ENCODE measurements around the gene ATP2B2.

ATP2B2 gene

DNA sequence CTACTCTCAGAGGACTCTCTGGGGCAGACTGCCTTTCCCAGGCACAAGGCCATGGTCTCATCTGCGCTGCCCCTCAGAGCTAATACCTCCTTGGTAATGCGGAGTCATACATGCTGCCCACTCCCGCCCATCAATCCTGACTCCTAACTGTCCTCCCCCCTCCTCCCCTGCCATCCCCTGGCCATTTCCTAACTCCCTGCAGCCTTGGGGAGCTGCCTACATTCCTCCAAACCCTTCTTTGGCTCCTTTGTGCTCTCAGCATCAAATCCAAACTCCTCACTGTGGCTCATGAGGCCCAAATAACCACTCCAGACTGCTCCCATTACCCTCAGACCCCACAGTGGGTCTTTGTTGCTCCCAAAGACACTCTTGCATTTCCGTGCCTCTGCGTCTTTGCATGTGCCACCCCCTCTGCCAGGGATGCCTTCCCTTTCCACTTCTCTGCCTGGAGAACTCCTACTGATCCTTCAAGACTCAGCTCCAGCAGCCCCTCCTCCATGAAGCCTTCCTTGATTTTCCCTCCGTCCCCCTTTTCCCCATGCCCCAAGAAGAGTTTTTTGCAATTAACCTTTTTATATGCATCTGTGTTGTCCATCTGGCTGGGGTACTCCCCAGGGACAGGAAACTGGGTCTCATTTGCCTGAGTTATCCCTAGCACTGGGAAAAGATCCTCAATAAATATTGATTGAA is 5.5 kb upstream of the ATP2B2 start:
- Histone ChIP-seq H3K9ac (no peak overlapping the region), H3K27ac (no peak overlapping the region), H3K36me3 (no peaks in the 10 kb centered on the region), H4K20me1 (peaks cover 0 to 28% (median 0%) of the 10 kb centered on the region in 11 experiments; a peak in 4 of 22 replicates), H3K9me3 (replicated peaks in 1 of 11) (no peaks in the 10 kb centered on the region), H3K4me3 (no peak overlapping the region), H3K4me2 (no peak overlapping the region), H3K4me1 (peaks cover 0 to 31% (median 20%) of the 10 kb centered on the region in 10 experiments; a peak in 18 of 20 replicates), H3K27me3 (peaks cover 0 to 7% (median 0%) of the 10 kb centered on the region in 11 experiments; a peak in 5 of 22 replicates)
- no peak for TF ChIP-seq Cebpa-rat (IDR thresholded peaks at IDR 0.05)

GRCh38 chr3:10510086-10510742 is 4.8 kb upstream of the ATP2B2 start:
- Histone ChIP-seq H3K4me3 (no peak overlapping the region), H3K27ac (no peak overlapping the region), H3K4me2 (no peak overlapping the region), H3K36me3 (no peaks in the 10 kb centered on the region), H3K9ac (no peak overlapping the region), H4K20me1 (peaks cover 0 to 29% (median 0%) of the 10 kb centered on the region in 11 experiments; a peak in 4 of 22 replicates), H3K9me3 (replicated peaks in 1 of 11) (no peaks in the 10 kb centered on the region), H3K27me3 (peaks cover 0 to 9% (median 0%) of the 10 kb centered on the region in 11 experiments; a peak in 5 of 22 replicates), H3K4me1 (peaks cover under 1 to 27% (median 17%) of the 10 kb centered on the region in 10 experiments; a peak in 18 of 20 replicates)
- no peak for TF ChIP-seq Cebpa-rat (IDR thresholded peaks at IDR 0.05)

GRCh38 chr3:10509325-10509724 is 3.9 kb upstream of the ATP2B2 start:
- no peaks in the 10 kb centered on the region for H3K36me3 ChIP-seq
- peaks cover 7 to 26% (median 18%) of the 10 kb centered on the region in 10 experiments; a peak in 19 of 20 replicates for H3K4me1 ChIP-seq
- no peak overlapping the region for H3K9ac ChIP-seq
- H3K27ac ChIP-seq = no peak overlapping the region
- H3K4me2 ChIP-seq = no peak overlapping the region
- peaks cover 0 to 29% (median 0%) of the 10 kb centered on the region in 11 experiments; a peak in 4 of 22 replicates for H4K20me1 ChIP-seq
- H3K27me3 ChIP-seq = peaks cover 0 to 16% (median 0%) of the 10 kb centered on the region in 11 experiments; a peak in 5 of 22 replicates
- no peak for TF ChIP-seq Cebpa-rat (IDR thresholded peaks at IDR 0.05)
- no peak overlapping the region for H3K4me3 ChIP-seq
- no peaks in the 10 kb centered on the region for H3K9me3 ChIP-seq (replicated peaks in 1 of 11)

GRCh38 chr3:10508619-10509260 is 3.4 kb upstream of the ATP2B2 start:
- no peaks in the 10 kb centered on the region for H3K36me3 ChIP-seq
- peaks cover 7 to 31% (median 23%) of the 10 kb centered on the region in 10 experiments; a peak in 19 of 20 replicates for H3K4me1 ChIP-seq
- no peak for TF ChIP-seq Cebpa-rat (IDR thresholded peaks at IDR 0.05)
- no peak overlapping the region for H3K4me3 ChIP-seq
- peaks cover 0 to 16% (median 0%) of the 10 kb centered on the region in 11 experiments; a peak in 5 of 22 replicates for H3K27me3 ChIP-seq
- no peak overlapping the region for H3K27ac ChIP-seq
- H4K20me1 ChIP-seq = peaks cover 0 to 29% (median 0%) of the 10 kb centered on the region in 11 experiments; a peak in 4 of 22 replicates
- H3K4me2 ChIP-seq = no peak overlapping the region
- no peak overlapping the region for H3K9ac ChIP-seq
- H3K9me3 ChIP-seq (replicated peaks in 1 of 11) = no peaks in the 10 kb centered on the region

DNA sequence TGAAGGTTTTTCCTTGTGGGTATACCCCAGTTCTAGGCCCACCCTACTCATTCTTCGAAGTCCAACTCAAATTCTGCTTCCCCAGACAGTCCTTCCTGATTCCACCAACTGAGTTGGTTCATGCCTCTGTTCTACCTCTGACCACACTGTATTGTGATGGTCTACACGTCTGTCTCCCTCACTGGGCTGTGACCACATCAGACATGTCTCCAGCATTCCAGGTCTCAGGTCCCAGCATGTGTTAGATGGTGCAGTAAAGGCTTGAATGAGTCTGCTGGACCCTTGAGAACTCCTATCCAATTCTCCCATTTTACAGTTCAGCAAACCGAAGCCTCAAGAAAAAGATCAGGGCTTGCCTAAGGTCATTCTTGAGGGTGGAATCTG is 2.8 kb upstream of the ATP2B2 start:
- H3K4me2 ChIP-seq = no peak overlapping the region
- H3K9ac ChIP-seq = no peak overlapping the region
- peaks cover 0 to 16% (median 0%) of the 10 kb centered on the region in 11 experiments; a peak in 5 of 22 replicates for H3K27me3 ChIP-seq
- no peak for TF ChIP-seq Cebpa-rat (IDR thresholded peaks at IDR 0.05)
- no peak overlapping the region for H3K27ac ChIP-seq
- H3K4me3 ChIP-seq = no peak overlapping the region
- H3K9me3 ChIP-seq (replicated peaks in 1 of 11) = no peaks in the 10 kb centered on the region
- H3K4me1 ChIP-seq = peaks cover 7 to 36% (median 28%) of the 10 kb centered on the region in 10 experiments; a peak in 19 of 20 replicates
- peaks cover 0 to 34% (median 0%) of the 10 kb centered on the region in 11 experiments; a peak in 5 of 22 replicates for H4K20me1 ChIP-seq
- no peaks in the 10 kb centered on the region for H3K36me3 ChIP-seq

DNA sequence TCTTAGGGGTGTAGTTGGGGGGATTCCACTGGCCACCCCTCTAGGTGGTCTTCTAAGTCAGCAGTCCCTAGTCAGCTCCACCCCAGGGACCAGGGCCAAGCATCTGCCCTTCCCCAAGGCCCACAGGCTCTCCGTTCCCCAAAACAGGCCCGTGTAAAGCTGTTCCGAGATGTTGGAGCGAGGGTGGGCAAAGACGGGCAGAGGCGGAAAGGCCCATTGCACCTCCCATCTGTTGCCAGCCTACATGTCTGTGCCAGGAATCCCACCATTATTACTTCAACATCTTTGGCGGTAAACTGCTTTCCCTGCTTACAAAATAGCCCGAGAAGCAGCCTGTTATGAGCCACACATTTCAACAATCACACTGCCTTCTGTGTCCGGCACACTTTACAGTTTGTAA is 1.9 kb upstream of the ATP2B2 start:
- Histone ChIP-seq H3K4me3 (no peak overlapping the region), H3K9me3 (replicated peaks in 1 of 11) (no peaks in the 10 kb centered on the region), H3K4me1 (peaks cover 7 to 45% (median 37%) of the 10 kb centered on the region in 10 experiments; a peak in 19 of 20 replicates), H3K4me2 (no peak overlapping the region), H3K27ac (no peak overlapping the region), H4K20me1 (peaks cover 0 to 43% (median 0%) of the 10 kb centered on the region in 11 experiments; a peak in 5 of 22 replicates), H3K27me3 (peaks cover 0 to 16% (median 0%) of the 10 kb centered on the region in 11 experiments; a peak in 5 of 22 replicates), H3K9ac (no peak overlapping the region), H3K36me3 (no peaks in the 10 kb centered on the region)
- no peak for TF ChIP-seq Cebpa-rat (IDR thresholded peaks at IDR 0.05)

- H3K4me1 ChIP-seq = peaks cover 7 to 51% (median 42%) of the 10 kb centered on the region in 10 experiments; a peak in 19 of 20 replicates
- H3K36me3 ChIP-seq = no peaks in the 10 kb centered on the region
- no peak overlapping the region for H3K4me3 ChIP-seq
- no peak overlapping the region for H3K9ac ChIP-seq
- no peaks in the 10 kb centered on the region for H3K9me3 ChIP-seq (replicated peaks in 1 of 11)
- TF ChIP-seq Cebpa-rat (IDR thresholded peaks at IDR 0.05) = no peak
- H3K4me2 ChIP-seq = peak overlapping the region in 5 of 11 experiments; percentile 67 to 74 (median 72); a peak in 3 of 22 replicates
- H4K20me1 ChIP-seq = peaks cover 0 to 44% (median 0%) of the 10 kb centered on the region in 11 experiments; a peak in 5 of 22 replicates
- H3K27ac ChIP-seq = no peak overlapping the region
- peaks cover 0 to 16% (median 0%) of the 10 kb centered on the region in 11 experiments; a peak in 5 of 22 replicates for H3K27me3 ChIP-seq
These were observed 1.3 kb upstream of the ATP2B2 start for GRCh38 chr3:10506696-10507095.

DNA sequence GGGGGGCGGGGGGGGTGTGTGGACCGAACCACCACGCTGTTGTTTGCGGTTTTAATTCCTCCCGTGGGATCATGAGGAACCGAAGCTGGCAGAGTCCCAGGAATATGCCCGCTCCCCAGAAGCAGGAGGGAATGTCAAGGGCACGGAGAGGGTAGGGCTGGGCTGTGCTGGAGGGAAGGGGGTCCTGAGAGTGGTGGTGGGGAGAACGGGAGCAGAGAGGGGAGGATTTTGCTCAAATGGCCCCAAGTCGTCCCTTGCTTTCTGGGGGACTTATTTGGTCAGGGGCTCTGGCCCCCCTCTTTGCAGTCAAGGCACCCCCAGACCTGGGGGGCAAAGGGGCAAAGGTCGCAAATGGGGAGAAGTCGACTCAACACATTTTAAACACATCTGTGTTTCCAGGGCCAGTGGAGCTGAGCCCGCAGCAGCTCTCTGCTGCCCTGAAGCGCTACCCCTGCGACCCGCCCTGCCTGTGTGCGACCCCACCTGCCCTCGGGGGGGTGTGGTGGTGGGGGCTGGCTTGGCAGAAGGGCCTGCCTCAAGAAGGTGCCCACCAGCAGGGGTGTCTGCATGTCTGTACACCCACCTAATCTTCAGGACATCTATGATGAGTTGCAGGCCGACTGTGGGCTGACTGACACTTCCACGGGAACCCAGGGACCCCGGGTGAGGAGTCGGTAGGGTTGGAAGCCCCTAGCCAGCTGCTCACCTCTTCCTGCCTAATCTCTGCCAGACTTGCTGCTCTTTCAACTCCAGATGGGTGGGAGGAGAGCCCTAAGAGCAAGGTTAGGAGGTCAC is 602 bp upstream of the ATP2B2 start:
- H3K4me2 ChIP-seq = peak overlapping the region; percentile 63 to 74 (median 70)
- H3K4me1 ChIP-seq = peaks cover 7 to 53% (median 43%) of the 10 kb centered on the region in 10 experiments; a peak in 19 of 20 replicates
- no peaks in the 10 kb centered on the region for H3K36me3 ChIP-seq
- H3K4me3 ChIP-seq = peak overlapping the region in 1 of 10 experiments; percentile 22; a peak in 1 of 20 replicates
- H3K27me3 ChIP-seq = peaks cover 0 to 16% (median 0%) of the 10 kb centered on the region in 11 experiments; a peak in 5 of 22 replicates
- 0 out of 22 replicates have a peak overlapping the region, but pooled peaks of 1 of the 11 experiments have one; percentile 8 for H3K27ac ChIP-seq
- H4K20me1 ChIP-seq = peaks cover 0 to 44% (median 0%) of the 10 kb centered on the region in 11 experiments; a peak in 5 of 22 replicates
- H3K9ac ChIP-seq = peak overlapping the region in 4 of 11 experiments; percentile 7 to 42 (median 33); a peak in 5 of 22 replicates
- no peak for TF ChIP-seq Cebpa-rat (IDR thresholded peaks at IDR 0.05)
- no peaks in the 10 kb centered on the region for H3K9me3 ChIP-seq (replicated peaks in 1 of 11)

Measured in BLaER1 treated with 17β-estradiol and CSF1 and Interleukin-3, amounts not matched to agents 10 nM and 100 nM (cell line).